Erythroblast (primary cell): ENCODE measurements around the gene CENPM.

Source experiments
- GATA1 ChIP-seq: IDR thresholded peaks from 2 replicates; pipeline ENCODE4 v1.6.1; 2011; ENCODE audit warnings: low read depth, mild to moderate bottlenecking, control low read depth, low read length, moderate library complexity
- POLR2A ChIP-seq: IDR thresholded peaks from 2 replicates; pipeline ENCODE4 v1.6.1; 2011; ENCODE audit warnings: mild to moderate bottlenecking, low read length

- TF ChIP-seq POLR2A, result no peak
- no peak for TF ChIP-seq GATA1
Observed at GRCh38 chr22:41920271-41920976, 26.5 kb downstream of the CENPM start.
